Subcutaneous adipose tissue (tissue), 4 donors: ENCODE measurements around the gene RPA1. TPM values are rescaled to one million over a fixed set of nuclear protein-coding genes. Genes with fewer than 3 reads are reported as not detected.

Experiments used
- total RNA-seq, 4 donors: library from RNA; depleted of rRNA; stranded (reverse); fragments of >200 nt; gene quantifications; one replicate each; pipeline ENCODE4 v1.1.0, GENCODE V29; 2016
- TF ChIP-seq, protein P1 (sequence below): fragments of 450-650 bp; IDR thresholded peaks from one replicate; pipeline ENCODE4 v1.5.1; 2016; ENCODE audit warnings: low read depth, mild to moderate bottlenecking, control low read depth, antibody characterized with exemption, moderate library complexity

The RPA1 gene
- total RNA-seq, 4 donors from 2014 or later, result 29.3 to 34.3 (median 31.1) TPM

GRCh38 chr17:1829216-1829591 is 601 bp upstream of the RPA1 start:
- TF ChIP-seq, protein P1, sequence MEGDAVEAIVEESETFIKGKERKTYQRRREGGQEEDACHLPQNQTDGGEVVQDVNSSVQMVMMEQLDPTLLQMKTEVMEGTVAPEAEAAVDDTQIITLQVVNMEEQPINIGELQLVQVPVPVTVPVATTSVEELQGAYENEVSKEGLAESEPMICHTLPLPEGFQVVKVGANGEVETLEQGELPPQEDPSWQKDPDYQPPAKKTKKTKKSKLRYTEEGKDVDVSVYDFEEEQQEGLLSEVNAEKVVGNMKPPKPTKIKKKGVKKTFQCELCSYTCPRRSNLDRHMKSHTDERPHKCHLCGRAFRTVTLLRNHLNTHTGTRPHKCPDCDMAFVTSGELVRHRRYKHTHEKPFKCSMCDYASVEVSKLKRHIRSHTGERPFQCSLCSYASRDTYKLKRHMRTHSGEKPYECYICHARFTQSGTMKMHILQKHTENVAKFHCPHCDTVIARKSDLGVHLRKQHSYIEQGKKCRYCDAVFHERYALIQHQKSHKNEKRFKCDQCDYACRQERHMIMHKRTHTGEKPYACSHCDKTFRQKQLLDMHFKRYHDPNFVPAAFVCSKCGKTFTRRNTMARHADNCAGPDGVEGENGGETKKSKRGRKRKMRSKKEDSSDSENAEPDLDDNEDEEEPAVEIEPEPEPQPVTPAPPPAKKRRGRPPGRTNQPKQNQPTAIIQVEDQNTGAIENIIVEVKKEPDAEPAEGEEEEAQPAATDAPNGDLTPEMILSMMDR, result no peak

DNA sequence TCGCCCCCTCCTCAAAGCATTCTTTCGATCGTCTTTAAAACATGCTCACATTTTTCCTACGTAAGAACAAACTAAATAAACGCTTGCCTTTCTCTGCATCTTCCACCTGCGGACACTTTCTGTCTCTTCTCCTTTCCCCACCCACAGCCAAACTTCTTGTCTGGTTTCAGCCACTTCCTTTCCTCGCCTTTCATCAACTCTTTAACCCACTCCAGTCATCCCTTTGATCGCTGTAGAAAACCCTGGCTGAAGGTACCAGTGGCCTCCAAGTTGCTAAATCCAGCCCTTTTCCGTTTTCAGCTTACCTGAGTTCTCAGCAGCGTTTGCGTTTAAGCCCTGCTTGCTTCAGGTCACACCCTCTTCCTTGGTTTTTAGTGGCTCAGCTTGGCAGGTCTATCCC is 483 bp downstream of the RPA1 start:
- TF ChIP-seq, protein P1, result no peak

DNA sequence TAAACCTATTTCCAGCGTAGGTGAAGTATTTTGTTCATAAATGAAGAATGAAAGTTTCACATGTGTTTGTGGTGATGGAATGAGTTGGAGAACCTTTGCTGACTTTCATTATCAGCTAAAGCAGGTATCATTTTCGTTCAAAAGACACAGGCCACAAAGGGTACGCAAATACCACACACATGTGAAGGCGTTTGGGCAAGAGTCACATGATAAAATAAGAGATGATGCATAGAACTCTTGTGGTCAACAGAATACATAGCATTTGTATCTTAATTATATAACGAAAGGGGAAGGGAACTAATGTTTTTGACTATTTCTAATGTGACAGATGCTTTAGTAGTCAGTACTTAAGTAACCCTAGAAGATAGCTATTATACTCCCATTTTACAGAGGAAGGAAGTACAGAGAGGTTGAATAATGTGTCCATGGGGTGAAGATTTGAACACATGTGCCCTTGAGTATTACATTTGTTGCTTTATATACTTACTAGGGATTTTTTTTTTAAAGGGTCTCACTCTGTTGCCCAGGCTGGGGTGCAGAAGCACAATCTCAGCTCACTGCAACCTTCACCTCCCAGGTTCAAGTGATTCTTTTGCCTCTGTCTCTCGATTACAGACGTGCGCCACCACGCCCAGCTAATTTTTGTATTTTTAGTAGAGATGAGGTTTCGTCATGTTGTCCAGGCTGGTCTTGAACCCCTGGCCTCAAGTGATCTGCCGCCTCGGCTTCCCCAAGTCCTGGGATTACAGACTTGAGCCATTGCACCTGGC is 4.8 kb downstream of the RPA1 start:
- TF ChIP-seq, protein P1, result no peak

GRCh38 chr17:1839516-1839915 is 9.7 kb downstream of the RPA1 start:
- TF ChIP-seq, protein P1, result no peak

DNA sequence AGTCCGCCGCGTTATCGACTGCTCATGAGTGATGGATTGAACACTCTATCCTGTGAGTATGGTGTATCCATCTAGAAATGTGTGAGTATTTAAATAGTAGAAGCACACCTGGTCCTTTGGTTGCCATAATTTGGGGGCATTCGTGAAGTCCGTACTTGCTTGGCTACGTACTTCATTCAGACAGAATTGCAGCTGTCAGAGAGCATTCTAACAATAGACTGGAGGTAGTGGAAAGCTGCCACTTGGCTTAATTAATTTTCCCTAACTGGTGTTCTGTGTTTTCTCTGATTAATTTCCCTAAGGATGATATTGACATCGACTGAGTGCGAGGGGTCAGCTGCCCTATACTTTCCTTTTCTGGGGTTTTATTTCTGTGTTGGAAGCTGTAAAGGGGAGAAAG is 14.1 kb downstream of the RPA1 start:
- TF ChIP-seq, protein P1, result no peak

- TF ChIP-seq, protein P1, result no peak
These were observed 17.4 kb downstream of the RPA1 start for GRCh38 chr17:1847191-1847590.

DNA sequence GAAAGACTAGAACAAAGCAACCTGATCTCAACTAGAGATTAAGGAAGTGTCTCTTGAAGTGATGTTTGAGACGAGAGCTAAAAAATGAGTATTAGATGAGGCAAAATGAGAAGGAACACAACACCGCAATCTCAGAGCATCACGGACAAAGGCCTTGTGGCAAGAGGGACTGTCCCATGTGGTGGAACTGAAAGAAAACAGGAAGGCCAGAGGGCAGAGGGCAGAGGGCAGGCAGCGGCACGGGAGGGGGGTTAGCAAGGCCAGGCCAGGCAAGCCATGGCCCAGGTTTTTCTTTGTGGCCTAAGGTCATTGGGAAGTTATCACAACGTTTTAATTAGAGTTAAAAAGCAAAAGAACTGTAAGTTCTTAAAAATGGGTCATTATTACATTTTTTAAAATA is 22.5 kb downstream of the RPA1 start:
- TF ChIP-seq, protein P1, result no peak
